SU-DHL-6 (cell line): ENCODE data around the gene APOL3.

Experiments
- H2AFZ ChIP-seq: fragments of 200-600 bp; sonication (generic); 2 replicates; pipeline ENCODE4 v1.6.1; 2014; ENCODE audit warnings: low read depth, mild to moderate bottlenecking, moderate library complexity, mixed read lengths, antibody characterized with exemption, low read length; ENCODE audit not compliant: severe bottlenecking
- H3F3A ChIP-seq: fragments of 200-600 bp; shearing (Covaris generic); 2 replicates; pipeline ENCODE4 v1.6.0; 2016; ENCODE audit warnings: antibody characterized with exemption, mild to moderate bottlenecking; ENCODE audit not compliant: insufficient read depth
- H3K27ac ChIP-seq: fragments of 200-600 bp; sonication (generic); 2 replicates; pipeline ENCODE4 v1.5.1; 2016; ENCODE audit warnings: low read depth, mild to moderate bottlenecking, low read length, moderate library complexity, mixed read lengths
- H3K27me3 ChIP-seq: fragments of 200-600 bp; sonication (generic), shearing (Covaris generic); 2 replicates; pipeline ENCODE4 v1.6.0; 2014; ENCODE audit warnings: mild to moderate bottlenecking, low read length
- H3K36me3 ChIP-seq: fragments of 200-600 bp; sonication (generic); 2 replicates; pipeline ENCODE4 v1.6.1; 2014; ENCODE audit warnings: mild to moderate bottlenecking, low read length, mixed read lengths
- H3K4me2 ChIP-seq: fragments of 300-600, 200-600 bp; shearing (Covaris generic), sonication (generic); 2 replicates; pipeline ENCODE4 v1.6.0; 2014; ENCODE audit warnings: low read length, low read depth, mild to moderate bottlenecking; ENCODE audit not compliant: poor library complexity, severe bottlenecking
- H3K4me3 ChIP-seq: fragments of 200-600 bp; sonication (generic); 2 replicates; pipeline ENCODE4 v1.5.1; 2014; ENCODE audit warnings: antibody characterized with exemption, low read length, mild to moderate bottlenecking, mixed read lengths; ENCODE audit not compliant: insufficient read depth, poor library complexity, severe bottlenecking
- H3K79me2 ChIP-seq: fragments of 200-600 bp; sonication (generic); 2 replicates; pipeline ENCODE4 v1.6.1; 2014; ENCODE audit warnings: mild to moderate bottlenecking, low read length, moderate library complexity; ENCODE audit not compliant: insufficient read depth
- H3K9ac ChIP-seq: fragments of 200-600 bp; sonication (generic); 2 replicates; pipeline ENCODE4 v1.7.0; 2014; ENCODE audit warnings: mild to moderate bottlenecking, low read length
- H3K9me2 ChIP-seq: fragments of 200-600 bp; sonication (generic); replicated peaks from 2 replicates; pipeline ENCODE4 v1.6.1; 2014; ENCODE audit warnings: low read length; ENCODE audit not compliant: insufficient read depth
- H3K9me3 ChIP-seq: fragments of 200-600 bp; sonication (generic); 2 replicates; pipeline ENCODE4 v1.6.1; 2014; ENCODE audit warnings: low read length, mixed read lengths; ENCODE audit not compliant: insufficient read depth
- H4K20me1 ChIP-seq: fragments of 200-600 bp; sonication (generic); 2 replicates; pipeline ENCODE4 v1.6.1; 2014; ENCODE audit warnings: low read depth, mild to moderate bottlenecking, antibody characterized with exemption, low read length, moderate library complexity, mixed read lengths
- EZH2phosphoT487 ChIP-seq: fragments of 200-600 bp; sonication (generic), shearing (Covaris generic); conservative IDR thresholded peaks from 2 replicates; pipeline ENCODE4 v1.6.1; 2018; ENCODE audit warnings: mild to moderate bottlenecking, antibody characterized with exemption, low read length, moderate library complexity, mixed read lengths
- TF ChIP-seq, protein P1 (sequence below): fragments of 200-600 bp; sonication (generic); IDR thresholded peaks from one replicate; pipeline ENCODE4 v1.5.1; 2017; ENCODE audit warnings: antibody characterized with exemption, mild to moderate bottlenecking, low read length, moderate library complexity; ENCODE audit not compliant: insufficient read depth, poor library complexity, severe bottlenecking

Gene APOL3

DNA sequence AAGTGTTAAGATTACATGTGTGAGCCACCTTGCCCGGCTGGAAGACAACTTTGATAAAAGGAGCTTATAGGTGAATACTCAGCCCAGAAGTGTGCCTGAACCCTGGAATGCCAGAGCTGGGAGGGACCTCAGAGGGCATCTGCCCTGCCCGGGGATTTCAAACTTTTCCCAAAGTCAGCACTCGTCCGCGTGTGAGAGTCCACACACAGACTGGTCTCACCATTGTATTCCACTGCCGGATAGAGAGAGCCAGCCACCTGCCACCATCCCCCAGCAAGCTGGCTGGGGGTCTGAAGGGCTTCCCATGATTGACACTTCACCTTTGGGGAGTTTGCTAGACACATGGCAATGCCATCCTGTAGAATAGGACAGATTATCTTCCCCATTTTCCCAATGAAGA lies 49.2 kb downstream of the APOL3 start:
- Histone ChIP-seq H3K4me3 (no peak overlapping the region), H2AFZ (no peak overlapping the region), H3F3A (no peaks in the 10 kb centered on the region), H3K27ac (no peak overlapping the region), H4K20me1 (no peaks in the 10 kb centered on the region), H3K4me2 (no peak overlapping the region), H3K9me2 (no peaks in the 10 kb centered on the region), H3K27me3 (no peaks in the 10 kb centered on the region), H3K9ac (no peak overlapping the region), H3K36me3 (no peaks in the 10 kb centered on the region), H3K79me2 (no peaks in the 10 kb centered on the region), H3K9me3 (no peaks in the 10 kb centered on the region)
- TF ChIP-seq EZH2phosphoT487 = no peak
- TF ChIP-seq, protein P1, sequence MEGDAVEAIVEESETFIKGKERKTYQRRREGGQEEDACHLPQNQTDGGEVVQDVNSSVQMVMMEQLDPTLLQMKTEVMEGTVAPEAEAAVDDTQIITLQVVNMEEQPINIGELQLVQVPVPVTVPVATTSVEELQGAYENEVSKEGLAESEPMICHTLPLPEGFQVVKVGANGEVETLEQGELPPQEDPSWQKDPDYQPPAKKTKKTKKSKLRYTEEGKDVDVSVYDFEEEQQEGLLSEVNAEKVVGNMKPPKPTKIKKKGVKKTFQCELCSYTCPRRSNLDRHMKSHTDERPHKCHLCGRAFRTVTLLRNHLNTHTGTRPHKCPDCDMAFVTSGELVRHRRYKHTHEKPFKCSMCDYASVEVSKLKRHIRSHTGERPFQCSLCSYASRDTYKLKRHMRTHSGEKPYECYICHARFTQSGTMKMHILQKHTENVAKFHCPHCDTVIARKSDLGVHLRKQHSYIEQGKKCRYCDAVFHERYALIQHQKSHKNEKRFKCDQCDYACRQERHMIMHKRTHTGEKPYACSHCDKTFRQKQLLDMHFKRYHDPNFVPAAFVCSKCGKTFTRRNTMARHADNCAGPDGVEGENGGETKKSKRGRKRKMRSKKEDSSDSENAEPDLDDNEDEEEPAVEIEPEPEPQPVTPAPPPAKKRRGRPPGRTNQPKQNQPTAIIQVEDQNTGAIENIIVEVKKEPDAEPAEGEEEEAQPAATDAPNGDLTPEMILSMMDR = no peak

DNA sequence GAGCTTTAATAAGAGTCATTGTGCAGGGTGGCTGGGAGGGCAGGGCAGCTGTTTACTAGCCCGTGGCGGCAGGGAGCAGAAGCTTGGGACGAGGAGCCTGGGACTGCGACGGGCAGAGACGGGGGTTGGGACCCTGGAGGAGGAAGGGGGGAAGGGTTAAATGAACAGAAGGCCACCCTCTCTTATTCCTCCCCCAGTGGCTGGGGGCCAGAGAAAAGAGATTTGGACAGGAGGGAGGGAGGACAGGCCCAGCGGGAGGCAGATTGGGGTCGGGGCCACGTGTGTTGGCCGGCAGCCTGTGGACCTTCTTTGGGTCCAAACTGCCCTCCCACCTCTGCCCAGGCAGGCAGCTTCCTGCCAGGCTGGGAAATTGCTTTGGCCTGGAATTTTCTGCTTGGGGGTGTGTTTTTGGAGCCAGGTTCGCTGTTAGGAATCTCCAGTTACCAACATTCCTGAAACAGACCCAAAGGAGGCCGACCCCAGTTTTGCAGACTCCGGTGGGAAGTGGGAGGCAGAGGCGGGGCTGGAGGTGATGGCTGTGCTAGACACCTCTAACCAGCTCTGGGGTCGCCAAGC lies 50.2 kb downstream of the APOL3 start:
- H3K9ac ChIP-seq = no peak overlapping the region
- no peak overlapping the region for H3K4me3 ChIP-seq

GRCh38 chr22:36107436-36107835 lies 53.1 kb downstream of the APOL3 start:
- Histone ChIP-seq H3K9me3 (no peaks in the 10 kb centered on the region), H3K79me2 (no peaks in the 10 kb centered on the region), H3K27me3 (no peaks in the 10 kb centered on the region), H3K27ac (no peak overlapping the region), H3K9ac (no peak overlapping the region), H3K4me3 (no peak overlapping the region), H3K36me3 (no peaks in the 10 kb centered on the region), H3F3A (no peaks in the 10 kb centered on the region), H4K20me1 (no peaks in the 10 kb centered on the region), H2AFZ (no peak overlapping the region), H3K9me2 (no peaks in the 10 kb centered on the region), H3K4me2 (no peak overlapping the region)
- TF ChIP-seq, protein P1 = no peak
- no peak for TF ChIP-seq EZH2phosphoT487

More for the DNA sequence above, 50.2 kb downstream of the APOL3 start:
- H3K4me2 ChIP-seq = no peak overlapping the region
- H3K36me3 ChIP-seq = no peaks in the 10 kb centered on the region
- H3F3A ChIP-seq = no peaks in the 10 kb centered on the region
- H3K27ac ChIP-seq = no peak overlapping the region
- H2AFZ ChIP-seq = no peak overlapping the region
- no peaks in the 10 kb centered on the region for H3K9me3 ChIP-seq
- H3K27me3 ChIP-seq = no peaks in the 10 kb centered on the region
- TF ChIP-seq, protein P1 = no peak
- no peak for TF ChIP-seq EZH2phosphoT487
- no peaks in the 10 kb centered on the region for H3K9me2 ChIP-seq
- H4K20me1 ChIP-seq = no peaks in the 10 kb centered on the region
- no peaks in the 10 kb centered on the region for H3K79me2 ChIP-seq

GRCh38 chr22:36106910-36107309 lies 53.6 kb downstream of the APOL3 start:
- no peaks in the 10 kb centered on the region for H3K79me2 ChIP-seq
- no peak overlapping the region for H3K4me3 ChIP-seq
- H3K9ac ChIP-seq = no peak overlapping the region
- H3K27me3 ChIP-seq = no peaks in the 10 kb centered on the region
- TF ChIP-seq EZH2phosphoT487 = no peak
- TF ChIP-seq, protein P1 = no peak
- no peaks in the 10 kb centered on the region for H3K9me3 ChIP-seq
- no peaks in the 10 kb centered on the region for H3K36me3 ChIP-seq
- H3K9me2 ChIP-seq = no peaks in the 10 kb centered on the region
- H3F3A ChIP-seq = no peaks in the 10 kb centered on the region
- no peak overlapping the region for H3K27ac ChIP-seq
- H4K20me1 ChIP-seq = no peaks in the 10 kb centered on the region
- H2AFZ ChIP-seq = no peak overlapping the region
- no peak overlapping the region for H3K4me2 ChIP-seq
